ENCODE measurements around the gene PPP1R12C.

DNA sequence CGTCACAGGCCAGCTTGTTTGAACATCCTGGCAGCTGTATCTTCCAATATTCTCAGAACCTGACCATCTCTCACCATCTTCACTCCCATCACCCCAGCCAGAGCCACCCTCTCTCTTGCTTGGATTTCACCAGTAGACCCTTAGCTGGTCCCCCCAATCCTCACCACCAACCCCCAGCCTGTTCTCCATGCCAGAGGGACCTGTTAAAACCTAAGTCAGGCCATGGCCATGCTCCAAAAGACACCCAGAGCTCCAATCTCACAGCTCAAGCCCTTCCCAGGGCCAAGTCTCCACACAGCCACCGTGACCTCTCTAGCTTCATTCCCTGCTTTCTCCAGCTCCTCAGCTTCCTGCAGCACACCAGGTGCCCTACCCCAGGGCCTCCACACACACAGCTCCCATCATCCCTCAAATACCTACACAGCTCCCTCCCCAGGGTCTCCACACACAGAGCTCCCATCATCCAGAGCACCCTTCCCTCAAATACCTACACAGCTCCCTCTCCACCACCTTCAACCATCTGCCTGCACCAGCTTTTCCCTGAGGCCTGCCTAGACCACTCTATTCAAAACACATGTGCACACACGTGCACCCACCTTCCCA is 28.0 kb downstream of the PPP1R12C start:
- TF ChIP-seq, protein P1, sequence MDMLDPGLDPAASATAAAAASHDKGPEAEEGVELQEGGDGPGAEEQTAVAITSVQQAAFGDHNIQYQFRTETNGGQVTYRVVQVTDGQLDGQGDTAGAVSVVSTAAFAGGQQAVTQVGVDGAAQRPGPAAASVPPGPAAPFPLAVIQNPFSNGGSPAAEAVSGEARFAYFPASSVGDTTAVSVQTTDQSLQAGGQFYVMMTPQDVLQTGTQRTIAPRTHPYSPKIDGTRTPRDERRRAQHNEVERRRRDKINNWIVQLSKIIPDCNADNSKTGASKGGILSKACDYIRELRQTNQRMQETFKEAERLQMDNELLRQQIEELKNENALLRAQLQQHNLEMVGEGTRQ (CRISPR knock-in tag; IDR thresholded peaks at IDR 0.05), result no peak
- TF ChIP-seq, protein P2, sequence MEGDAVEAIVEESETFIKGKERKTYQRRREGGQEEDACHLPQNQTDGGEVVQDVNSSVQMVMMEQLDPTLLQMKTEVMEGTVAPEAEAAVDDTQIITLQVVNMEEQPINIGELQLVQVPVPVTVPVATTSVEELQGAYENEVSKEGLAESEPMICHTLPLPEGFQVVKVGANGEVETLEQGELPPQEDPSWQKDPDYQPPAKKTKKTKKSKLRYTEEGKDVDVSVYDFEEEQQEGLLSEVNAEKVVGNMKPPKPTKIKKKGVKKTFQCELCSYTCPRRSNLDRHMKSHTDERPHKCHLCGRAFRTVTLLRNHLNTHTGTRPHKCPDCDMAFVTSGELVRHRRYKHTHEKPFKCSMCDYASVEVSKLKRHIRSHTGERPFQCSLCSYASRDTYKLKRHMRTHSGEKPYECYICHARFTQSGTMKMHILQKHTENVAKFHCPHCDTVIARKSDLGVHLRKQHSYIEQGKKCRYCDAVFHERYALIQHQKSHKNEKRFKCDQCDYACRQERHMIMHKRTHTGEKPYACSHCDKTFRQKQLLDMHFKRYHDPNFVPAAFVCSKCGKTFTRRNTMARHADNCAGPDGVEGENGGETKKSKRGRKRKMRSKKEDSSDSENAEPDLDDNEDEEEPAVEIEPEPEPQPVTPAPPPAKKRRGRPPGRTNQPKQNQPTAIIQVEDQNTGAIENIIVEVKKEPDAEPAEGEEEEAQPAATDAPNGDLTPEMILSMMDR (IDR thresholded peaks at IDR 0.05), result no peak
- TF ChIP-seq, protein P3, sequence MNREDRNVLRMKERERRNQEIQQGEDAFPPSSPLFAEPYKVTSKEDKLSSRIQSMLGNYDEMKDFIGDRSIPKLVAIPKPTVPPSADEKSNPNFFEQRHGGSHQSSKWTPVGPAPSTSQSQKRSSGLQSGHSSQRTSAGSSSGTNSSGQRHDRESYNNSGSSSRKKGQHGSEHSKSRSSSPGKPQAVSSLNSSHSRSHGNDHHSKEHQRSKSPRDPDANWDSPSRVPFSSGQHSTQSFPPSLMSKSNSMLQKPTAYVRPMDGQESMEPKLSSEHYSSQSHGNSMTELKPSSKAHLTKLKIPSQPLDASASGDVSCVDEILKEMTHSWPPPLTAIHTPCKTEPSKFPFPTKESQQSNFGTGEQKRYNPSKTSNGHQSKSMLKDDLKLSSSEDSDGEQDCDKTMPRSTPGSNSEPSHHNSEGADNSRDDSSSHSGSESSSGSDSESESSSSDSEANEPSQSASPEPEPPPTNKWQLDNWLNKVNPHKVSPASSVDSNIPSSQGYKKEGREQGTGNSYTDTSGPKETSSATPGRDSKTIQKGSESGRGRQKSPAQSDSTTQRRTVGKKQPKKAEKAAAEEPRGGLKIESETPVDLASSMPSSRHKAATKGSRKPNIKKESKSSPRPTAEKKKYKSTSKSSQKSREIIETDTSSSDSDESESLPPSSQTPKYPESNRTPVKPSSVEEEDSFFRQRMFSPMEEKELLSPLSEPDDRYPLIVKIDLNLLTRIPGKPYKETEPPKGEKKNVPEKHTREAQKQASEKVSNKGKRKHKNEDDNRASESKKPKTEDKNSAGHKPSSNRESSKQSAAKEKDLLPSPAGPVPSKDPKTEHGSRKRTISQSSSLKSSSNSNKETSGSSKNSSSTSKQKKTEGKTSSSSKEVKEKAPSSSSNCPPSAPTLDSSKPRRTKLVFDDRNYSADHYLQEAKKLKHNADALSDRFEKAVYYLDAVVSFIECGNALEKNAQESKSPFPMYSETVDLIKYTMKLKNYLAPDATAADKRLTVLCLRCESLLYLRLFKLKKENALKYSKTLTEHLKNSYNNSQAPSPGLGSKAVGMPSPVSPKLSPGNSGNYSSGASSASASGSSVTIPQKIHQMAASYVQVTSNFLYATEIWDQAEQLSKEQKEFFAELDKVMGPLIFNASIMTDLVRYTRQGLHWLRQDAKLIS (CRISPR knock-in tag; IDR thresholded peaks at IDR 0.05; ENCODE audit: borderline replicate concordance), result no peak
- TF ChIP-seq, protein P4, sequence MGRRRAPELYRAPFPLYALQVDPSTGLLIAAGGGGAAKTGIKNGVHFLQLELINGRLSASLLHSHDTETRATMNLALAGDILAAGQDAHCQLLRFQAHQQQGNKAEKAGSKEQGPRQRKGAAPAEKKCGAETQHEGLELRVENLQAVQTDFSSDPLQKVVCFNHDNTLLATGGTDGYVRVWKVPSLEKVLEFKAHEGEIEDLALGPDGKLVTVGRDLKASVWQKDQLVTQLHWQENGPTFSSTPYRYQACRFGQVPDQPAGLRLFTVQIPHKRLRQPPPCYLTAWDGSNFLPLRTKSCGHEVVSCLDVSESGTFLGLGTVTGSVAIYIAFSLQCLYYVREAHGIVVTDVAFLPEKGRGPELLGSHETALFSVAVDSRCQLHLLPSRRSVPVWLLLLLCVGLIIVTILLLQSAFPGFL (CRISPR knock-in tag; IDR thresholded peaks at IDR 0.05; ENCODE audit: borderline replicate concordance), result no peak

Measured in WTC11 (cell line).